Measurements from ENCODE around the gene PCYT1A.

- TF ChIP-seq CTCF (IDR thresholded peaks at IDR 0.05; ENCODE audit: low read length), result no peak
- TF ChIP-seq EZH2phosphoT487 (IDR thresholded peaks at IDR 0.05; ENCODE audit: low read length), result no peak
- no peak for TF ChIP-seq EZH2 (optimal IDR thresholded peaks at IDR 0.05; ENCODE audit: low read depth, low read length)
Measured at GRCh38 chr3:196195664-196196265, 91.8 kb downstream of the PCYT1A start.

Data from MM.1S (cell line).